ENCODE results near the gene CENPN. TPM values are rescaled to one million over a fixed set of nuclear protein-coding genes. Genes with fewer than 3 reads are reported as not detected.

Gene CENPN
- total and polyA plus RNA-seq, 2 of the 13 experiments (the other 11 are each of a cell fraction or from before 2014, with no cell fraction given), result 29.7 to 129 TPM

- TF ChIP-seq CSRNP1 (CRISPR knock-in tag; IDR thresholded peaks at IDR 0.05) (peak; percentile 98), ZNF770 (CRISPR knock-in tag; IDR thresholded peaks at IDR 0.05) (0 out of 2 replicates have a peak, but pooled peaks have one; percentile 68), NBN (conservative IDR thresholded peaks at IDR 0.05) (no peak), XBP1 (CRISPR knock-in tag; IDR thresholded peaks at IDR 0.05) (no peak; the same call in 1 of the 2 replicates), ZNF234 (CRISPR knock-in tag; conservative IDR thresholded peaks at IDR 0.05) (0 out of 2 replicates have a peak, but pooled peaks have one; percentile 37), ZC3H13 (CRISPR knock-in tag; IDR thresholded peaks at IDR 0.05) (peak; percentile 56; the same call in 1 of the 2 replicates), MIER3 (CRISPR knock-in tag; IDR thresholded peaks at IDR 0.05; ENCODE audit: borderline replicate concordance) (peak; percentile 56; the same call in 1 of the 2 replicates), HNRNPH1 (optimal IDR thresholded peaks at IDR 0.05; ENCODE audit: low read depth, low read length) (no peak), SRSF4 (IDR thresholded peaks at IDR 0.05; ENCODE audit: low read depth, low read length, poor library complexity, severe bottlenecking) (no peak), DNMT1 (CRISPR knock-in tag; IDR thresholded peaks at IDR 0.05) (no peak), MEIS1 (CRISPR knock-in tag; IDR thresholded peaks at IDR 0.05; ENCODE audit: borderline replicate concordance) (peak; percentile 51; the same call in 1 of the 2 replicates), NR2F2 (IDR thresholded peaks at IDR 0.05; ENCODE audit: borderline replicate concordance, low read depth) (no peak; the same call in 1 of the 2 replicates), TBX2 (CRISPR knock-in tag; IDR thresholded peaks at IDR 0.05; ENCODE audit: borderline replicate concordance) (peak; percentile 78; the same call in 1 of the 2 replicates), MED13 (CRISPR knock-in tag; IDR thresholded peaks at IDR 0.05) (no peak), HOXD1 (CRISPR knock-in tag; IDR thresholded peaks at IDR 0.05) (no peak; the same call in 1 of the 2 replicates), ESRRA (CRISPR knock-in tag; IDR thresholded peaks at IDR 0.05; ENCODE audit: low read depth) (peak; percentile 58; the same call in 1 of the 2 replicates), HOXA5 (CRISPR knock-in tag; IDR thresholded peaks at IDR 0.05) (peak; percentile 70; the same call in 1 of the 2 replicates), SKI (IDR thresholded peaks at IDR 0.05; ENCODE audit: partially characterized antibody) (peak; percentile 23), ZFP36 (IDR thresholded peaks at IDR 0.05; ENCODE audit: borderline replicate concordance, low read depth, low read length, partially characterized antibody) (no peak), ARHGAP35 (CRISPR knock-in tag; IDR thresholded peaks at IDR 0.05; ENCODE audit: borderline replicate concordance) (peak; percentile 90), TERF1 (CRISPR knock-in tag; IDR thresholded peaks at IDR 0.05) (peak; percentile 82; the same call in 1 of the 2 replicates), TFDP2 (CRISPR knock-in tag; IDR thresholded peaks at IDR 0.05) (peak; percentile 82), SP2 (CRISPR knock-in tag; IDR thresholded peaks at IDR 0.05) (peak; percentile 87)
Observed at GRCh38 chr16:81077076-81077940, 70.3 kb downstream of the CENPN start, which contains the start of gene C16orf46 (continued).

All from HepG2 (cell line).